Upper lobe of right lung (tissue), 1 donor: ENCODE results near the gene KIAA0930. TPM values are rescaled to one million over a fixed set of nuclear protein-coding genes. Genes with fewer than 3 reads are reported as not detected.

Experiments used
- ATAC-seq: fragments of 200-7000 bp; cut with Tn5 transposase; one replicate; pipeline ENCODE4 v1.9.1; 2020; ENCODE audit warnings: mild to moderate bottlenecking, moderate library complexity
- DNase-seq: peaks from one replicate; pipeline ENCODE4 v3.0.0-alpha.2; 2020
- H3K27ac ChIP-seq: fragments of 200-600 bp; one replicate; pipeline ENCODE4 v1.8.0; 2022
- H3K27me3 ChIP-seq: fragments of 200-600 bp; one replicate; pipeline ENCODE4 v1.8.0; 2022; ENCODE audit warnings: mild to moderate bottlenecking
- H3K36me3 ChIP-seq: fragments of 200-600 bp; one replicate; pipeline ENCODE4 v1.8.0; 2022
- H3K4me1 ChIP-seq: fragments of 200-600 bp; one replicate; pipeline ENCODE4 v1.8.0; 2022
- H3K4me3 ChIP-seq: fragments of 200-600 bp; one replicate; pipeline ENCODE4 v1.8.0; 2022; ENCODE audit warnings: mild to moderate bottlenecking
- H3K9me3 ChIP-seq: fragments of 200-600 bp; one replicate; pipeline ENCODE4 v1.8.0; 2022
- CTCF ChIP-seq: fragments of 200-600 bp; IDR thresholded peaks from one replicate; pipeline ENCODE4 v1.8.0; 2022; ENCODE audit warnings: antibody characterized with exemption
- intact Hi-C: fragments of 100-400 bp; cut with DNase I; formaldehyde crosslinking; loops from one replicate; pipeline ENCODE4 v1.11.0; 2022
- long read RNA-seq: library from polyadenylated mRNA; unstranded; transcript quantifications from one replicate; pipeline ENCODE4 v2.0.0, GENCODE V29; 2021
- total RNA-seq: library from RNA; stranded (reverse); fragmentation: NEBNext Ultra II Directional; extraction: Animal tissue kit (Norgen Biotek cat#: 25700); gene quantifications from one replicate; pipeline ENCODE4 v1.2.1, GENCODE V29; 2021
- donor health status: DM: no; HTN: yes; CAD: no; lungs with severe emphysema.

Gene KIAA0930
- 79.5 TPM for total RNA-seq
- long read RNA-seq, full-length matches to known transcripts: 272 of 307 reads
- long read RNA-seq, partial matches to known transcripts: 9 of 307 reads
- long read RNA-seq, other reads (novel, unspliced or antisense): 26 of 307 reads

- peaks cover 19% of the 10 kb centered on the region for H3K4me1 ChIP-seq
- no peaks in the 10 kb centered on the region for H3K36me3 ChIP-seq
- intact Hi-C loops: no loop called here
- ATAC-seq: peak; percentile 82
- no peak for TF ChIP-seq CTCF
- H3K27me3 ChIP-seq: no peaks in the 10 kb centered on the region
- peak within 1 kb of the TSS; percentile 68 for H3K4me3 ChIP-seq
- no peak within 1 kb of the TSS for H3K27ac ChIP-seq
- DNase-seq: peak; percentile 91
- no peaks in the 10 kb centered on the region for H3K9me3 ChIP-seq
Measured at GRCh38 chr22:45240810-45241631, at the start of gene KIAA0930. Gene KIAA0930, minus strand, starts transcription at chr22:45240894. Its CDS starts 191 bp downstream, at chr22:45240703.

GRCh38 chr22:45286854-45287551 lies 46.3 kb upstream of the KIAA0930 start:
- H3K4me3 ChIP-seq: no peak overlapping the region
- TF ChIP-seq CTCF: no peak
- no peaks in the 10 kb centered on the region for H3K36me3 ChIP-seq
- H3K27ac ChIP-seq: no peak overlapping the region
- peaks cover 8% of the 10 kb centered on the region for H3K4me1 ChIP-seq
- DNase-seq (no peak), ATAC-seq (no peak)
- peaks cover 16% of the 10 kb centered on the region for H3K27me3 ChIP-seq
- intact Hi-C loops: no loop called here
- H3K9me3 ChIP-seq: no peaks in the 10 kb centered on the region

GRCh38 chr22:45285263-45286058 lies 44.8 kb upstream of the KIAA0930 start:
- no peak for TF ChIP-seq CTCF
- H3K36me3 ChIP-seq: no peaks in the 10 kb centered on the region
- peaks cover 16% of the 10 kb centered on the region for H3K27me3 ChIP-seq
- DNase-seq (no peak), ATAC-seq (no peak)
- no peaks in the 10 kb centered on the region for H3K9me3 ChIP-seq
- no peak overlapping the region for H3K4me3 ChIP-seq
- H3K4me1 ChIP-seq: peaks cover 9% of the 10 kb centered on the region
- H3K27ac ChIP-seq: no peak overlapping the region
- intact Hi-C loops: no loop called here

- Histone ChIP-seq H3K4me3 (peak within 1 kb of the TSS; percentile 30), H3K36me3 (no peaks in the 10 kb centered on the region), H3K27ac (no peak within 1 kb of the TSS), H3K9me3 (no peaks in the 10 kb centered on the region), H3K4me1 (peaks cover 16% of the 10 kb centered on the region), H3K27me3 (peaks cover 16% of the 10 kb centered on the region)
- peak; percentile 95 for ATAC-seq
- DNase-seq: peak; percentile 90
- intact Hi-C loops: no loop called here
- TF ChIP-seq CTCF: no peak
Measured at GRCh38 chr22:45284705-45285262, 44.1 kb upstream of the KIAA0930 start, which contains the start of gene UPK3A. Gene UPK3A, plus strand, starts transcription at chr22:45284949. Its CDS starts 65 bp downstream, at chr22:45285014.

GRCh38 chr22:45281010-45281409 lies 40.3 kb upstream of the KIAA0930 start:
- Histone ChIP-seq H3K4me1 (peaks cover 20% of the 10 kb centered on the region), H3K27me3 (peaks cover 16% of the 10 kb centered on the region), H3K36me3 (no peaks in the 10 kb centered on the region), H3K9me3 (no peaks in the 10 kb centered on the region), H3K27ac (no peak overlapping the region), H3K4me3 (no peak overlapping the region)
- no peak for DNase-seq
- no peak for ATAC-seq
- no peak for TF ChIP-seq CTCF
- intact Hi-C loops: no loop called here
